ENCODE data around the gene PLCD3.

- peak; percentile 77 to 83 for TF ChIP-seq POLR2AphosphoS5 (IDR thresholded peaks at IDR 0.05; ENCODE audit: insufficient read depth in 1 of 2, low read depth in 1 of 2)
- no peak for TF ChIP-seq POLR2A (IDR thresholded peaks at IDR 0.05)
Observed at GRCh38 chr17:45092911-45093430, 39.3 kb downstream of the PLCD3 start.
